HFF-Myc (cell line): ENCODE results near the gene CUL3.

Source experiments
- DNase-seq: peaks from one replicate; pipeline ENCODE4 v3.0.0-alpha.2; 2011; ENCODE audit warnings: low read depth; ENCODE audit errors: extremely low read depth
- H3K4me3 ChIP-seq: replicated peaks from 2 replicates; pipeline ENCODE4 v1.5.1; 2011; ENCODE audit warnings: low read depth, mild to moderate bottlenecking, control low read depth, low read length
- CTCF ChIP-seq: IDR thresholded peaks from 2 replicates; pipeline ENCODE4 v1.5.1; 2012; ENCODE audit warnings: mild to moderate bottlenecking, low read depth, low read length, control low read depth; ENCODE audit errors: missing control alignments

The CUL3 gene

GRCh38 chr2:224453892-224454291 lies 131.3 kb downstream of the CUL3 start:
- no peak for DNase-seq
- TF ChIP-seq CTCF, result no peak
- no peak overlapping the region for H3K4me3 ChIP-seq

GRCh38 chr2:224449212-224450147 lies 135.7 kb downstream of the CUL3 start:
- TF ChIP-seq CTCF, result peak; percentile 62
- DNase-seq, result no peak
- H3K4me3 ChIP-seq, result no peak overlapping the region

- no peak overlapping the region for H3K4me3 ChIP-seq
- no peak for TF ChIP-seq CTCF
- no peak for DNase-seq
Measured at GRCh38 chr2:224448236-224448635, 136.9 kb downstream of the CUL3 start.

GRCh38 chr2:224444783-224445182 lies 140.4 kb downstream of the CUL3 start:
- no peak for TF ChIP-seq CTCF
- H3K4me3 ChIP-seq, result no peak overlapping the region
- DNase-seq, result no peak

GRCh38 chr2:224444021-224444420 lies 141.1 kb downstream of the CUL3 start:
- H3K4me3 ChIP-seq, result no peak overlapping the region
- no peak for DNase-seq
- TF ChIP-seq CTCF, result no peak

GRCh38 chr2:224442071-224442967 lies 142.8 kb downstream of the CUL3 start:
- H3K4me3 ChIP-seq, result peak overlapping the region; percentile 46
- no peak for TF ChIP-seq CTCF
- no peak for DNase-seq
